ENCODE measurements around the gene LPP.

DNA sequence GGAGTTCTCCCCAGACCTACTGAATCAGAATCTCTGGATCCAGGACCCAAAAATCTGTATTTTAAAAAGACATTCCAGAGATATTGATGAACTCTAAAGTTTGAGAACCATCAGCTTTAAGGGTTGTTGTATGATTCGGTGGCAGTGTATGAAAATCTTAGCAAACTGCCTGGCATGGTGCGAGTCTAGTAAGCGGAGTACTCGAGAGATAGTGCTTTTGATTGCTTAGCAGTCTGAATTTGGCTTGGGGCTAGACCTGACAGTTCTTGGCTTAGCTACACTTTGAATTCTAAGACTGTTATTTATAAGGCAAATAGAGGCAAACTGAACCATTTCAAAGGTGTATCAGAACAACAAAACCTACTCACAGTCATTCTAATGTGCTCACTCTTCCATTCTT is 329.0 kb downstream of the LPP start:
- no peak for TF ChIP-seq EZH2 (IDR thresholded peaks at IDR 0.05)
- TF ChIP-seq POLR2AphosphoS5 (IDR thresholded peaks at IDR 0.05; ENCODE audit: borderline replicate concordance, low read depth, low read length): no peak

Data from SK-N-MC (cell line).